HS-5 (cell line): ENCODE results near the gene VPS37C.
"Not testable (repeated sequence)": the region's sequence is repeated elsewhere in the genome, so short reads cannot be mapped to it uniquely, and the experiment has no call there.

Source experiments
- DNase-seq: peaks from one replicate; pipeline ENCODE4 v3.0.0-alpha.2; 2012; ENCODE audit warnings: low read depth

VPS37C gene

DNA sequence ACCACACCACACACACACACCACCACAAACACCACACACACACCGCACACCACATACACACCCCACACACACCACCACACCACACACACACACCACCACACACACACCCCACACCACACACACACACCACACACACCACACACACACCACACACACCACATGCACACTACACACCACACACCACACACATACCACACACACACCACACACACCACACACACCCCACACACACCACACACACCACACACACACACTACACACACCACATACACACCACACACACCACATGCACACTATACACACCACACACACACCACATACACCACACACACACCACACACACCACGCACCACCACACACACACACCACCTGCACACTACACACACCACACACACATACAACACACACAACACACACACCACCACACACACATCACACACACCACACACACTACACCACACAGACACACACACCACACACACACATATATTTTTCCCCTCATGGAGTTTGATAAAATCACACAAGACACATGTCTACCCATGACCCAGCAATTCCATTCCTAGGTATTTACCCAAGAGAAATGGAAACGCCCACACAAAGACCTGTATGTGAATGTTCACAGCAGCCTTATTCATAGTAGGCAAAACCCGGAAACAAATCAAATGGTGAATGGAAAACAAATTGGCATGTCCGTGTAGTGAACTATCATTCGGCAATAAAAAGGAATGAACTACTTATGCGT is 44.6 kb downstream of the VPS37C start:
- DNase-seq: no peak

DNA sequence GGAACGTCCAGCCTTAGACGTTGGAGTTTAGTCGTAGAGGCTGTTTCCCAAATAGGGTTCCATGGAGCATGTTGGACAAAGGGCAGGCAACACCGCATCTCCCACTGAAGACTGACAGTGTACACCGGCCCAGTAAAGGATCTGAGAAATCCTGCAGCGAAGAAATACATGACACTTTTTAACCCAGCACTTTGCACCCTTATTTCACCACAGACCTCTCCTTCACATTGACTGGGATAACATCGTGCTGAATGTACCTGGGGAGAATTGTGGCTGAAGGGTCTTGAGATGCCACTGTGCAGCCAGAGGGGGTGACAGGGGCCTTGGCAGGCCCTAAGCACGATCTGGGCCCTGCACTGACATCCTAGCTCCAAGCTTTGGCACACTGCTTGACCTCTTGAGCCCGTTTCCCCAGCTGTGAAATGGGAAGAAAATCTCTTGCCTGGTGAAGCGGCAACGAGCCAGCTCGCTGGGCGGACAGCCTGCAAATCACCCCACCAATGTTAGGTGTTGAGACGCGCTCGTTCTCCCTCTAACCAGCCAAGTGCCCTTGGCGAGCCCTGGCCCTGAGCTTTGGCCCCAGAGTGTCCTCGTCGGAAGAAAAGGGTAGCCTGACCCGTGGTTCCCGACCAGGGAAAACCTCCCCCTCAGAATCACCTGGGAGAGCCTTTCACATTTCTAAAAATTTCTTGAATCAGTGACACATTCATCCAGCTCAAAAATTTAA is 45.6 kb downstream of the VPS37C start:
- no peak for DNase-seq

DNA sequence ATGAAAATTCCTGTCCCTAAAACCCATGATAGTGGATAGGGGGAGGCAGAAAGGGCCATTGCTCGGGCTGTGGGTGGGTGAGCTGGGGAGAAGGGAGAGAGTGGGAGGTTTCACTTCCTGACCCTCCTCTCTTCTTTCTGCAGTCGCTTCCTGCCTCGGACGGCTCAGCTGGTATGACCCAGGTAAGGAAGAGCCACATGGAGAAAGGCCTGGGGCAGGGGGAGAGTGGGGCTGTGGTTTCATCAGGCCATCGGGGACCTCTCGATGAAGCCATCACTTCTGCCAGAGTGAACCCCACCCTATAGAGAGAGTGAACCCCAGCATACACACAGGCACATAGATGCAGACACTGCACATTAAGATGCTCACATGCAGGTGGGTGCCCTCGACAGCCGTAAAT is 46.3 kb downstream of the VPS37C start:
- no peak for DNase-seq

DNA sequence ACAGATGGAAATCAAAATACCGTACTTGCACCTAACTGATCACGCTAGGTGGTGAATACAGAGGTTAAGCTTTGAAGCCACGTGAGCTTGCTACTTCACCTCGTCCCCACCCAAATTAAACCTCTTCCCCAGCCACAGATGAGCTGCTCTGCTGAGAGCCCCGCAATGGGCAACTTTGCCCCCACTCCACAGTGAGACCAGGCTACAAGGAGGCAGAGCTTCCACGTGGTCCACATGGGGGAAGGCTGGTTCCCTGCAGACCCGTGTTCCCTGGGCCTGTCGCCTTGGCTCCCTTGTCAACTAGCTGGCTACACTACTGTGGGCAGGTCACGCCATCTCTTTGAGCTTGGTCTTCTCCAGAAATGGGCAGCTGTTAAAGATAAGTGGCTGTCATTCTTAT is 48.0 kb downstream of the VPS37C start:
- no peak for DNase-seq

DNA sequence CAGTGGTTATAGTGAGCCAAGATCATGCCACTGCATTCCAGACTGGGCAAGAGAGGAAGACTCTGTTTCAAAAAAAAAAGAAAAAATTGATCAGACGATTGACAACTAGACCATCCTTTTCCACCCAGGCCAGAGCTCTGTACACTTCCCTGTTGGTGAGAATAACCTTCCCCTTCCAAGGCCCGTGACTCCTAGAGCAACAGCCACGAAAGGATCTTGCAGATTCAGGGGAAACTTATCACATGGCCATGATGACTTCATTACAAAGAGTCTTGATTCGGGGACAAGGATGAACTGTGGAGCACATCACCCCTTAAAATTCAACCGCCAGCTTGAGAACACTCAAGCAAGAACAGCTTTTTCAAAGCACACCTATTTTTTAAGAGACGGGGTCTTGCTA is 48.7 kb downstream of the VPS37C start:
- no peak for DNase-seq

DNA sequence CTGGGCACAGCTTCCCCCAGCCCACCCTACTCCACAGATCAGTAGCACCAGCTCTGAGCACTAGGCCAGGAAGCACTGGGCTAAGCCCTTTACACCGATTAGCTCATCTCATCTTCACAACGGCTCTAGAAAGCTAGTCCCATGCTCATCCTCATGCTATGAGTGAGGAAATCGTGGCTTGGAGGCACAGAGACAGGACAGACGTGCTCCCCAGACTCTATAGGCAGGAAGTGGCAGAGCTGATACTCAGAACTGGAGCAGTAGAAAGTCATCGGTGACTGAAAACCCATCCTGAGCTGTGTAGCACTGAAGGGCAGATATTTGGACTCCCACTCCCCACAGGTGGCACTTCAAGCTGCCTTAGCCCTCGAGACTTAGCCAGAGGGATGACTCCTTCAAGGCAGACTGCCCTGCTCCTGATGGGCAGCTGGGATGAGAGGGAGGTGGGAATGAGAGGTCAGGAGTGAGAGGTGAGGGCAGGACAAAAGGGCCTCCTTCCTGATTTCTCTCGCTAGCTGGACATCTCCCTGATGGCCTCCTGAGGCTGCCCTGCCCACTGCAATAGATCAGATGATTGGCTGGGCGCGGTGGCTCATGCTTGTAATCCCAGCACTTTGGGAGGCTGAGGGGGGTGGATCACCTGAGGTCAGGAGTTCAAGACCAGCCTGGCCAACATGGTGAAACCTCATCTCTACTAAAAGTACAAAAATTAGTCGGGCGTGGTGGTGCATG is 49.3 kb downstream of the VPS37C start:
- no peak for DNase-seq

DNA sequence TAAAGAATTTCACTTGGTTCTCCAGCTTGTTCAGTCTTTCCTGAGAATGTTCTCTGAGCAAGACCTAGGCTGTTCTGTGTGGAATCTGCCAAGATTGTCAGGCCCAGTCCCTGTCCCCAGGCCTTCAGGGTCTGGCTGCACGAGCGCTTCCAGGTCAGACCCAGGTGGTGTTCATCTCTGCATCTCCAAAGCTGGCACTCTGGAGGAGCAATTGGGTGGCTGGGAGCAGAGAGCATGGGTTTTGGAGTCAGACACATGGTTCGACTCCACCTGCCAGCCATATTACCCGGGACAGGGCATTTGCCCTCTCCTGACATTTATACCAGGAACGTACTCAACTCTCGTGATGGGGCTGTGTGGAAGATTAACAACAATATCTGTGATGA is 50.2 kb downstream of the VPS37C start:
- no peak for DNase-seq

DNA sequence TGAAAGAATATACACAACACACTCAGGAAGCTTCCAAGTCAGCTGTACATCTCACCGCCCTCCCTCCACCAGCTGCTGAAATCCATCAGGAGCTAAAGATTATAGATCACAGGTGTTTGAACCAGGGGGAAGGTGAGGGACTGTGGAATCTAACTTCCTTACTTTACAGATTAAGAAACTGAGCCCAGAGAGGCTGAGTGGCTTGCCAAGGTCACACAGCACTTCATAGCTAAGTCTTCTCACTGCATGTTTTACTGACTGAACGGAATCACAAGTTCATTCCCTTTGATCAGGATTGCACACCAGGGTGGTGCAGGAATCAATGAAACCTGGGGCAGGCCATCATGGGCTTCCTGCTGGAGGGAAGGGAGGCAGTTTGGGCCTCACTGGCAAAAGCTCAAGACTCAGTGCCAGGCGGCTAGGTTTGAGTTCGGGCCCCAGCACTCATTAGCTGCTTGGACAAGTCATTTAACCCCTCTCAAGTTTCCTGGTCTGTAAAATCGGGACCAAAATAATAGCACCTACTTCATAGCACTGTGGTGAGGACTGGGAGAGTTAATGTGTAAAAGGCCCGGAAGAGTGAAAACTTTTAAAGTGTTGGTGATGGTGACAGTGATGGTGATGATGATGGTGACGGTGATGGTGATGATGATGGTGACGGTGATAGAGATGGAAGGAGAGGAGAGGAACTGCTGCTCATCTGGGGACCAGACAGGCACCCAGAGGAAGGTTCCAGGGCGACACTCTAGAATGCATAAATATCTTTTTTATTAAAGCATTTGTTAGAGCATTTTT is 50.8 kb downstream of the VPS37C start:
- no peak for DNase-seq

DNA sequence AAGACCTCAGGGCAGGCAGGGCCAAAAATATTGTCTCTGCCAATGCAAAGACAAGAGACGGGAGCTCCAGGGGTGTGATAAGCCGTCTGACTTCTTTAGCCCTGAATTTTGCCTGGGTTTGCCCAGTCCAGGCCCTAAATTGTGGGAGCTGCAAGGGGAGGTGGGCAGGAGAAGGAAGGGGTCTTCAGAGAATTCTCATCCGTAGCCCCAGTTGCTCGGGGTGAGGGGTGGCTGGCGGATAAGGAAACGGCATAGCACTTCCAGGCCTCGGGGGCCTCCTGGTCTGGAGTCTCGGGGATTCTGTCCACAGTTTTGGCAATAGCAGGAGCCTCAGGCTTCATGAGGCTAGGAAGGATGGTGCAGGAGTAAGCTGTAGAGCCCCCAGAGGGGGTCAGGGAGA is 51.6 kb downstream of the VPS37C start:
- DNase-seq: no peak

DNA sequence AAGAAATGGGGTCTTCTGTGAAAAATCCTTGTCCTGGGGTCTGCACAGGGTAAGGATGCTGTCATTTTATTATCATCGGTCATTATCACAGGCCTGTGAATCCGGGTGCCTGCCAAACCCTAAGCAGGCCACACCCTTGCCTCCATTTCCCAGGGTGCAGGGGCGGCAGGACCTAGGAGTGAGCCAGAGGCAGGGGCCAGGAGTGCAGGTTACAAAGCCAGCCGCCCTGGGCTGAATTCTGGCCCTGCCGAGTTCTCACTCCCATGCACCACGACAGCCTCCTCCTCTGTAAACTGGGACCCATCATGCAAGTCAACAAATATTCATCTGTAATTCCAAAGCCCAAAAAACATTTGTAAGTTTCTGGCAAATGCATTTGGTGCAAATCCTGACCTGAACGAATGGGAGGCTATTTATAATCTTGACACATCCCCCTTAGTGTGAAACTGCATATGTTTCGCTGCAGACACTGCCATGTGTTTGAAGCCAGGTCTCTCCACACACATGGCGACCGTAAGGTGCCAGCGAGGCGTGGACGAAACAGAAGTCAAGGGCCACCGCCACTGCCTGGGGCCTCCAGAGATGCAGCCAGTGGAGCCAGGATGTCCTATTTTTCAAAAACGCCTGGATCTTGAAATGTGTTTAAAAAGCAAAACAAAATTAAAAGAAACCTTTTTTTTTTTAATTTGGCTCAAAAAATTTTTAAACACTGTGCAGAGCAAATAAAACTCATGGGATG is 52.2 kb downstream of the VPS37C start:
- DNase-seq: no peak

DNA sequence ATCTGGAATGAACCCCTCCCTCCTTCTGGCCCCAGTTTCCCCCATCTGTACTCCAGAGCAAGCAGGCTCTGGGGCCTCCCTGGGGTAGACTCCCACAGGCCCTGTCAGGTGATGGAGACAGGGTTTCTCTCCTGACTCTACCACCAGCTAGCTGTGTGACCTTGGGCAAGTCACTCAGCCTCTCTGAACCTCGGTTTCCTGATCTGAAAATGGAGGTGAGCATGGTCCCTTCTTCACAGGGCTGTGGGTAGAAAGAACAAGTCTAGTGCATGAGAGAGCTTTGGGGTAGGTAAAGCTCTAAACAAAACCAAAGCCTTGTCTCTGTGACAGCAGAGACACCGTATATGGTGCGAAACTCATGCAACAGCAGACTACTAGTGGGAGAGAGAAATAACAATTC is 53.3 kb downstream of the VPS37C start:
- DNase-seq: no peak

DNA sequence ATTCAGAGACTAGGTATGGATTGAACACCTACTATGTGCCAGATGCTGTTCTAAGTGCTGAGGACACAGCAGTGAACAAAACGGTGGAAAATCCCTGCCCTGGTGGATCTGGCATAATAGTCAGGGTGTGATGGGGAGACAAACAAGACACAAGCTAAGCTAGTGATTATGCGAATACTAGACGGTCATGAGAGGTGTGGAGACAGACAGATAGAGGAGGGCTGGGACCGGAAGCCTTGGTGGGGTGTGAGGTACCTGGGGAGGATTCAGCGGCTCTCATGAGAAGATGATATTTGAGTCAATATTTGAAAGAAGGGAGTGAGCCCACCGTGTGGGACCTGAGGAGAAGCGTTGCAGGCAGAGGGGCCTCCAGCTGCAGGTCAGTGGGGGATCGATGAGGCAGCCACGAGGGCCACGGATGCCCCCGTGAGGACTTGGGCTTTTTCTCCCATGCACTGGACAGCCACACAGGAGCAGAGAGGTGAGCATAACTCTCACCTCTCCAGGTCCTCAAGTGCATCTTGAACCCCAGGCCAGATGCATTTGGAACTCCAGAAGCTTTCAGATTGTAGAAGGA is 54.2 kb downstream of the VPS37C start:
- DNase-seq: no peak

DNA sequence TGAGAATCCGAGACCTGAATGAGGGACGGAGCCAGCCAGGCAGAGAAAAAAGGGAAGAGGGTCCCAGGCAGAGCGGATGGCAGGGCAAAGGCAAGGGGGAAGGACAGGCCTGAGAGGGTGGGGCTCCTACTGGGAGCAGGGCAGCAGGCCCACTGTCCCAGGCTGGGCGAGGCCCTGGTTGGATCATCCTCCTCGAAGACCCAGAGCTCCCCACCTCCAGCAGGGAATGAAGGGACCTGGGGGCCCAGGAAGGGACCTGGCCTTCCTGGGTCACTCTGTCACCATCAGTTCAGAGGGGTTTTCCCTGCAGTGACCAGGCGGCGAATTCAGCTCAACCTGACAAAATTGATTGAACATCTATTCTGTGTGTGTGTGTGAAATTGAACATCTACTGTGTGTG is 54.9 kb downstream of the VPS37C start:
- no peak for DNase-seq

DNA sequence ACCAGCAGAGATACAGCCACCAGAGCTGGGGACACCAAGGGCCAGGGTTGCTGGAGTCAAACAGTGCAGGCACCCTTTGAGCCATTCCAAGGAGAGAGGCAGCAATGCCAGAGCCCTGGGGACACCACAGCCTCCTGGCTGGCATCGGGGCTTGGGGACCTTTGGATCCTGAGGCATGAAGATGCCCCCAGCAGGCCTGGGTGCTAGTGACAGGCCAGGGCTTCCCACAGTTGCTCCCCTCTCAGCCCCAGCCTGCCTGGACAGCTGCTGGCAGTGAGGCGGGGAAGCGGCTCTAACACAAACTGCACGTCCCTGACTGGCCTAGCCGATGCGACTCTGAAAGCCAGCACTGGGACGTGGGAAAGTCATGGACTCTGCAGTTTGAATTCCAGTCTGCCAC is 56.3 kb downstream of the VPS37C start:
- no peak for DNase-seq

DNA sequence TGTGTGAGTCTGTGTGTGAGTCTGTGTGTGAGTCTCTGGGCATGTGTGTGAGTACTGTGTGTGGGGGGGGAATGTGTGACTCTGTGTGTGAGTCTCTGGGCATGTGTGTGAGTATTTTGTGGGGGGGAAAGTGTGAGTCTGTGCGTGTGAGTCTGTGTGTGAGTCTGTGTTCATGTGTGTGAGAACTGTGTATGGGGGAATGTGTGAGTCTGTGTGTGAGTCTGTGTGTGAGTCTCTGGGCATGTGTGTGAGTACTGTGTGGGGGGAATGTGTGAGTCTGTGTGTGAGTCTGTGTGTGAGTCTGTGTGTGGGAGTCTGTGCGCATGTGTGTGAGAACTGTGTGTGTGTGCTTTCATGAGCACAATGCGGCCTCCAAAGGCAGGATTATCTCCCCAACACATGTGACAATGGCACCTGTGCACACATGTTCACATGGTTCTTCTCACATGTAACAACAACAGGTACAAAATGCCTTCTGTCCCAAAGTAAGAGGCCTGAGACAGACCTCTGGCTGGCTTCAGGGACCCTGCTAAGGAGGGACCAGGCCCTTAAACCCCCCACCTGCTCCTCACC is 57.3 kb downstream of the VPS37C start:
- DNase-seq: no peak

DNA sequence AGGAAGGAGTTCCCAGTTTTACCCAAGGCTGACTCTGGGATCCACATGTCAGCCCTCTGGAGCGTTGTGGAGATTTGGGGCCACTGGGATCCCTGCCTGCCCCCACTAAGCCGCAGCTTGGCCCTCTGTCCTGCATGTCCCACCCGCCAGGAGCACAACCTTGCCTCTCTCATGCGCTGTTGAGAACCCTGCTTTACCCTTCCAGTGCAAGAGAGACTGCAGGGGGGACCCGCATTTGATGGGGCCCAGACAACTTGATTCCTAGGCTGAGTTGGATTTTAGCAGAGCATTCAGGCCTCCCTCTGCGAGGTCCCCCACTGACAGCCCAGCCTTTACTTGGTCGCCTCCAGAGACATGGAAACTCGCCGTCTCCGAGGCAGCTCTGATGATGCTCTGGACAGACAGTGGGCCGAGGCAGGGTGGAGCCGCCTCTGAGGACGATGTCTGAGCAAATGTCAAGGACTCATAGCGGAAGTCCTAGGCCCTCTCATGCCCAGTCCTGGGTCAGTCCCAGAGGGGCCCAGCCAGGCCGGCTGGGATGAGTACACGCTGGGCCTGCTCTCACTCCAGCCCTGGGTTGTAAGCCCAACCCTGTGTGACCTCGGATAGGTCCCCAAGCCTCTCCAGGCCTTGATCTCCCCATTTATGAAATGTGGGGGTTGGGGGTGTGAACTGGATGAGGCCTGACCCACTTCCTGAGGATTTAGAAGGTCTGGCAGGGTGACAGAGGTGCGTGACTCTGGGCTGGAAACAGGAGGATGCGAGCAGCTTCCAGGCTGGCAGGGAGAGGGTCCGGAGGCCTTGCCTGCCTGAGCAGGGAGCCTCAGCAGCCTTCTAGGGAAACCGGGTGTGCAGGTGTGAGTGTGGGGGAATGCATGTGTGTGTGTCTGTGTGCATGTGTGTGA is 58.3 kb downstream of the VPS37C start:
- no peak for DNase-seq

DNA sequence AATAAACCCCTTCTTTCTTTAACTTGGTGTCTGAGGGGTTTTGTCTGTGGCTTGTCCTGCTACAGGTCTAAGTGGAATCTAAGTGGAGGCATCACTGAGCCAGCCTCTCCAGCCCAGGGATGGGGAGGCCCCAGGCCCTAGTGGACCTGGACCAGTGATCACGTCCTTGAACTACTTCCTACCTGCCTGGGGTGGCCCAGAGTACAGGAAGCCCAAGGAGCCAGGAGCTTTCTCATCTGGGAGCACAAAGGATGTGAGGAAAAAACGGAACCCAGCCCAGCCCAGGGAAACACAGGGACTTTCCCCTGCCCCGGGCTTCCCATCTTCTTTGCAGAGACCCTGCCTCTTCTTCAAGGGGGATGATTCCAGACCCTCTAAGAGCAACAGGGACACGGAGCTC is 62.4 kb downstream of the VPS37C start:
- no peak for DNase-seq

DNA sequence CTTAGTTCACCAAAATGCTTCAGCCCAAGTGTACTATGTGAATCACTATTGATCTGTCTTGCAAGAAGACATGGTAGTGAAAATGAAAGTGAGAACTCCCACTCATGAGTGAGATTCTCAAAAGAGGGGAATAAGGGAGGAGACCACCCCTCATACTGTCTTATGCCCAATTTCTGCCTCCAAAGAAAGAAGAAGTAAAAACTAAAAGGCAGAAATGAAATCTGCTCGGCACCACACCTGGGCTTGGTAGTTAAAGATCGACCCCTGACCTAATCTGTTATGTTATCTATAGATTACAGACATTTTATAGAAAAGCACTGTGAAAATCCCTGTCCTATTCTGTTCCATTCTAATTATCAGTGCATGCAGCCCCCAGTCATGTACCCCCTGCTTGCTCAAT is 63.0 kb downstream of the VPS37C start:
- not testable (repeated sequence) for DNase-seq

DNA sequence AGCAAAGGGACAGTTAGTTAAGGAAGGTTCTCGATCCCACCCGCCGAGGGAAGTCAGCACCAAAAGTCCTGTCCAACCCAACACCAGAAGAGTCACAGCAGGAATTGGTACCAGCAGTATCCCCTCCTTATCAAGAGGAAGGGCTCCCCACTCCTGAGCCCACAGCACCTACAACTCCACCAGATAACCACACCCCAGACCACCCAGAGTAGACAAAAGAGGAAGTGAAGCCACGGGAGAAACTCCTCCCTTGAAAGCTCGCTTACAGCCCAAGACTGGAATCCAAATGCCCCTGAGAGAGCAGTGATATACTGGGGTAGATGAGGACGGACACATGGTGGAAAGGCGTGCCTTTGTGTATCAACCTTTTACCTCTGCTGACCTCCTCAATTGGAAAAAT is 66.2 kb downstream of the VPS37C start:
- no peak for DNase-seq

DNA sequence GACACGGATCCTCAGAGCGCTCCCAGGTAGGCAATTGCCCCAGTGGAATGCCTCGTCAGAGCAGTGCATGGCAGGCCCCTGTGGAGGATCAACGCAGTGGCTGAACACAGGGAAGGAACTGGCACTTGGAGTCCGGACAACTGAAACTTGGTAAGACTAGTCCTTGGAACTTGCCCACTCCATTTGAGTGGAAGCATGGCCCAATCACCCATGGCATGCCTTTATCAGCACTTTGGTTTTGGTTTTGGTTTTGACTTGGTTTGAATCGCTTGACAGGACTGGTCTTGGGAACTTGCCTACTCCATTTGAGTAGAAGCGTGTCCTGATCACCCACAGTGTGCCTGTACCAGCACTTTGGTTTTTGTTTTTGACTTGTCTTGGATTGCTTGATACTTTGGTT is 67.1 kb downstream of the VPS37C start:
- not testable (repeated sequence) for DNase-seq
